Ectodermal cell (in vitro differentiated cells): ENCODE results near the gene SARS2.

ENCODE experiments used
- H3K27ac ChIP-seq: 2 replicates; pipeline ENCODE4 v1.7.0; 2013; ENCODE audit warnings: mild to moderate bottlenecking, low read depth, low read length; ENCODE audit not compliant: insufficient read depth, poor library complexity, severe bottlenecking
- H3K27me3 ChIP-seq: 2 replicates; pipeline ENCODE4 v1.7.0; 2013; ENCODE audit warnings: mild to moderate bottlenecking, low read length; ENCODE audit not compliant: insufficient read depth, control insufficient read depth, poor library complexity, severe bottlenecking
- H3K36me3 ChIP-seq: one replicate; pipeline ENCODE4 v1.7.0; 2013; ENCODE audit warnings: low read length; ENCODE audit not compliant: control insufficient read depth, insufficient read depth
- H3K4me1 ChIP-seq: one replicate; pipeline ENCODE4 v1.7.0; 2013; ENCODE audit warnings: low read length; ENCODE audit not compliant: control insufficient read depth, insufficient read depth
- H3K4me3 ChIP-seq: 2 replicates; pipeline ENCODE4 v1.7.0; 2013; ENCODE audit warnings: low read depth, low read length, control low read depth; ENCODE audit not compliant: insufficient read depth
- H3K9me3 ChIP-seq: 2 replicates; pipeline ENCODE4 v1.7.0; 2013; ENCODE audit warnings: mild to moderate bottlenecking, low read length, moderate library complexity; ENCODE audit not compliant: control insufficient read depth
- WGBS, 2 experiments: methylation state at CpG; one replicate each; pipeline ENCODE4 v1.1.7; 2013; ENCODE audit warnings: missing lambda C conversion rate in 2 of 2; 5-methylcytosine and 5-hydroxymethylcytosine counted together

Gene SARS2

GRCh38 chr19:38905620-38906019 is 24.9 kb downstream of the SARS2 start:
- Histone ChIP-seq H3K27ac (no peak overlapping the region), H3K9me3 (no peaks in the 10 kb centered on the region), H3K4me1 (no peaks in the 10 kb centered on the region), H3K27me3 (no peaks in the 10 kb centered on the region), H3K36me3 (no peaks in the 10 kb centered on the region), H3K4me3 (no peak overlapping the region)
- 90 to 97% methylated on average over 4 of the region's 4 CpGs for WGBS, 2 experiments

- Histone ChIP-seq H3K4me1 (no peaks in the 10 kb centered on the region), H3K4me3 (no peak overlapping the region), H3K27me3 (no peaks in the 10 kb centered on the region), H3K36me3 (no peaks in the 10 kb centered on the region), H3K27ac (no peak overlapping the region), H3K9me3 (no peaks in the 10 kb centered on the region)
- 94 to 96% methylated on average over 35 of the region's 35 CpGs for WGBS, 2 experiments
Measured at GRCh38 chr19:38904581-38905539, 25.7 kb downstream of the SARS2 start.

GRCh38 chr19:38901683-38902082 is 28.9 kb downstream of the SARS2 start:
- Histone ChIP-seq H3K9me3 (no peaks in the 10 kb centered on the region), H3K27ac (no peak overlapping the region), H3K4me3 (no peak overlapping the region), H3K36me3 (no peaks in the 10 kb centered on the region), H3K27me3 (peaks cover 10% of the 10 kb centered on the region), H3K4me1 (no peaks in the 10 kb centered on the region)
- 97% methylated on average over 1 of the region's 1 CpG for WGBS, 2 experiments

GRCh38 chr19:38900743-38901190 is 29.8 kb downstream of the SARS2 start:
- no peaks in the 10 kb centered on the region for H3K4me1 ChIP-seq
- no peaks in the 10 kb centered on the region for H3K9me3 ChIP-seq
- H3K27me3 ChIP-seq, result peaks cover 10% of the 10 kb centered on the region
- no peaks in the 10 kb centered on the region for H3K36me3 ChIP-seq
- peak overlapping the region; percentile 45 for H3K27ac ChIP-seq
- WGBS, 2 experiments, result 79 to 86% methylated on average over 3 of the region's 3 CpGs
- H3K4me3 ChIP-seq, result peak overlapping the region; percentile 81

- H3K27ac ChIP-seq, result peak overlapping the region; percentile 45
- no peaks in the 10 kb centered on the region for H3K9me3 ChIP-seq
- no peaks in the 10 kb centered on the region for H3K4me1 ChIP-seq
- peak overlapping the region; percentile 81 for H3K4me3 ChIP-seq
- 7 to 10% methylated on average over 8 of the region's 8 CpGs for WGBS, 2 experiments
- H3K27me3 ChIP-seq, result peaks cover 10% of the 10 kb centered on the region
- H3K36me3 ChIP-seq, result no peaks in the 10 kb centered on the region
Measured at GRCh38 chr19:38900202-38900629, 30.3 kb downstream of the SARS2 start.

GRCh38 chr19:38899447-38900201 is 30.9 kb downstream of the SARS2 start, which contains the start of the genes NFKBIB and SIRT2:
Gene NFKBIB, plus strand, starts transcription at chr19:38899969. Its CDS starts 64 bp downstream, at chr19:38900033.
Gene SIRT2, minus strand, starts transcription at chr19:38899618. Its CDS starts 97 bp downstream, at chr19:38899521.
- H3K9me3 ChIP-seq, result no peaks in the 10 kb centered on the region
- H3K27me3 ChIP-seq, result peaks cover 10% of the 10 kb centered on the region
- no peaks in the 10 kb centered on the region for H3K36me3 ChIP-seq
- H3K27ac ChIP-seq, result peak within 1 kb of the TSS; percentile 45
- H3K4me3 ChIP-seq, result peak within 1 kb of the TSS; percentile 81
- H3K4me1 ChIP-seq, result no peaks in the 10 kb centered on the region
- whole genome bisulfite sequencing, 2 experiments, result 1 to 2% methylated on average over 64 of the region's 64 CpGs

GRCh38 chr19:38898788-38899446 is 31.6 kb downstream of the SARS2 start:
- H3K27ac ChIP-seq, result no peak overlapping the region
- H3K4me3 ChIP-seq, result peak overlapping the region; percentile 81
- no peaks in the 10 kb centered on the region for H3K9me3 ChIP-seq
- no peaks in the 10 kb centered on the region for H3K36me3 ChIP-seq
- WGBS, 2 experiments, result 35 to 36% methylated on average over 25 of the region's 25 CpGs
- no peaks in the 10 kb centered on the region for H3K4me1 ChIP-seq
- peaks cover 10% of the 10 kb centered on the region for H3K27me3 ChIP-seq

- no peaks in the 10 kb centered on the region for H3K36me3 ChIP-seq
- no peak overlapping the region for H3K4me3 ChIP-seq
- peaks cover 10% of the 10 kb centered on the region for H3K27me3 ChIP-seq
- H3K9me3 ChIP-seq, result no peaks in the 10 kb centered on the region
- H3K4me1 ChIP-seq, result peaks cover 4% of the 10 kb centered on the region
- H3K27ac ChIP-seq, result no peak overlapping the region
- 86 to 89% methylated on average over 9 of the region's 9 CpGs for WGBS, 2 experiments
Measured at GRCh38 chr19:38894968-38895367, 35.6 kb downstream of the SARS2 start.

GRCh38 chr19:38893341-38893771 is 37.2 kb downstream of the SARS2 start:
- Histone ChIP-seq H3K36me3 (no peaks in the 10 kb centered on the region), H3K27ac (no peak overlapping the region), H3K4me3 (no peak overlapping the region), H3K27me3 (peaks cover 2% of the 10 kb centered on the region), H3K9me3 (no peaks in the 10 kb centered on the region), H3K4me1 (peaks cover 4% of the 10 kb centered on the region)
- 94 to 96% methylated on average over 14 of the region's 14 CpGs for WGBS, 2 experiments
